Measurements from ENCODE around the gene LCP1. TPM values are rescaled to one million over a fixed set of nuclear protein-coding genes. Genes with fewer than 3 reads are reported as not detected.

The LCP1 gene
- polyA plus RNA-seq, 3 donors from 2014 or later: 1,594 to 2,414 (median 2,262) TPM

GRCh38 chr13:46127358-46128023 lies 54.5 kb downstream of the LCP1 start:
- Mint-ChIP-seq H3K4me1 (peaks cover 55 to 81% of the 10 kb centered on the region in 2 donors), H3K9me3 (no peaks in the 10 kb centered on the region), H3K27ac (peak overlapping the region; percentile 17 to 91 (median 68)), H3K36me3 (peaks cover 6 to 51% (median 50%) of the 10 kb centered on the region in 3 donors), H3K27me3 (ENCODE audit: low read depth in 3 of 3) (peaks cover 0 to 2% (median 0%) of the 10 kb centered on the region in 3 donors), H3K4me3 (no peak overlapping the region)
- DNase-seq: no peak

DNA sequence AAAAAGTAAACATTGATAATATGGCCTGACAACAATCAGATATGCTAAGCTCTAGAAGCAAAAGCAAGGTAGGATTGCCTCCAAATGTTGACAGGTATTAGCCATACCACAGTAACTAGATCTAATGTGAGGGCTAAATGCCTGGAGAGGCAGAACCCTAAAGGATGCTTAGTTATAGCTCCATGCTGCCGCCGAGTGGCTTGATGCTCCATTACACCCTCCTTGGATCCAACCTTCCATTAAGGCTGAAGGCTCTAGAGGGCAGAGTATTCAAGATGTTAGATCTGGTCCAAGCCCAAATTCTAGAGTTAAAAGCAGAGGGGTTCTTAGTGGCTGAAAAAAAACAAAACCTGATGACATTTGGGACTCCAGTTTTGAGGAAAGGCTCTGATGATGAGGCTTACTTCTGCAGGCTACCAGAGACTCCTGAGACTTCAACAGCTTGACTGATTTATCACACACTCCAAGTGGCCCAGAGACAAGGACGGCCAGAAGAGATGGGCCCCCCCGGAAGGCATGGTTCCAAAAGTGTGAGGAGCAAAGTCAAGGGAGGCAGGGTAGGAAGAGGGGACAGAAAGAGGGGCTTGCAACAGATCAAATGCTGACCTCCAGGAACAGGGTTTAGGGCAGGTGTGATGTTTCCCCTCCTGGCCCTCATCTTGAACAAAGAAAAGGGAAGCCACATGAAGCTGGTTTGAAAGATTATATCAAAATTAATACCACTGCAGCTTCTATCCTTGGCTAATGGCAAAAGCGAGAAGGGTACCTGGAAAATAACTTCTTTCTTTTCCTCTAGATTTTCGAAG lies 55.2 kb downstream of the LCP1 start:
- peaks cover 6 to 50% (median 44%) of the 10 kb centered on the region in 3 donors for H3K36me3 Mint-ChIP-seq
- H3K27me3 Mint-ChIP-seq (ENCODE audit: low read depth in 3 of 3): peaks cover 0 to 2% (median 2%) of the 10 kb centered on the region in 3 donors
- no peak overlapping the region for H3K4me3 Mint-ChIP-seq
- H3K9me3 Mint-ChIP-seq: no peaks in the 10 kb centered on the region
- DNase-seq: peak; percentile 30 to 43 (median 42)
- peaks cover 50 to 73% of the 10 kb centered on the region in 2 donors for H3K4me1 Mint-ChIP-seq
- peak overlapping the region; percentile 46 to 91 (median 83) for H3K27ac Mint-ChIP-seq

DNA sequence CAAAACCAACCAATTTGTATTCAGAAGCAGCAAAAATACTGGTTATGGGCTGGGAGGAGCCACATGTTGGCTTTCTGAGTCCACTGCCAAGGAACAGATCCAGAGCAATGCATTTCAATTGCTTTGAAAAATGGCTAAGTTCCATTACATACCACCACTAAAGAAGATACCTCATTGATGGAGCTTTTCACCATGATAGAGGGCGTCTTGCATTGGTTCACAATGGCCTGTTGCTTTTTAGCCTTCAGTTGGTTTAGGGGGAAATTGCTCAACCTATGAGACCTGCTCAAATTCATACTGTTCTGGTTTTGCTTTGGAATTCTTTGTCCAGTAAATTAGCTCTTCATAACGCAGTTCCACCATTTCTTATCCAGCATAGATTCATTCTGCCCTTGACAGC lies 55.9 kb downstream of the LCP1 start:
- Mint-ChIP-seq H3K27ac (peak overlapping the region; percentile 76 to 94 (median 88)), H3K9me3 (no peaks in the 10 kb centered on the region), H3K27me3 (ENCODE audit: low read depth in 3 of 3) (peaks cover 0 to 2% (median 2%) of the 10 kb centered on the region in 3 donors), H3K4me1 (peaks cover 44 to 66% of the 10 kb centered on the region in 2 donors), H3K4me3 (no peak overlapping the region), H3K36me3 (peaks cover 6 to 44% (median 37%) of the 10 kb centered on the region in 3 donors)
- DNase-seq: no peak

GRCh38 chr13:46124967-46125933 lies 56.7 kb downstream of the LCP1 start:
- peak overlapping the region; percentile 76 to 94 (median 88) for H3K27ac Mint-ChIP-seq
- no peak for DNase-seq

DNA sequence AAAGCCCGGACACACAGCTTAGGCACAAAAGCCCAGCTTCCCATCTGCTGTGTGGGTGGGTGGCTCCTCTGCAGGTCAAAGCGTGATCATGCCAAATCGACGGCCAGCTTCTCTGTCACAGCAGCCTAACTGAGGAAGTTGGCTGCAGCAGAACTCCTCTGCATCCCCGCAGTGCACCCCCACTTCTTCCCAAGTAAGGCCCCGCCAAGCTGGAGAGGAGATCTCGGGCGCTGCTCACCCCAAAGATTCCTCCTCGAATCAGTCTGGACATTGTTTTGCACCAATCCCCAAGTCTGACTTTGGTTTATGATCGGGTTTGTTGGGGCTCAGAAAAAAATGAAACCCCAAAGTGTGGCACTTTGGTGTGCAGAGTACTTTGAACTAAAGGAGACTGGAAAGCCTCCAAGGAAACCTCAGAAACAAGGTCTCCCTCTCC lies 57.4 kb downstream of the LCP1 start:
- DNase-seq: no peak
- Mint-ChIP-seq H3K27ac (peak overlapping the region; percentile 76 to 94 (median 88)), H3K36me3 (peaks cover 2 to 30% (median 25%) of the 10 kb centered on the region in 3 donors), H3K27me3 (ENCODE audit: low read depth in 3 of 3) (peaks cover 0 to 2% (median 2%) of the 10 kb centered on the region in 3 donors), H3K9me3 (no peaks in the 10 kb centered on the region), H3K4me1 (peaks cover 42 to 51% of the 10 kb centered on the region in 2 donors), H3K4me3 (peak overlapping the region in 3 of 5 donors; percentile 13 to 26 (median 14))

More at GRCh38 chr13:46124967-46125933, 56.7 kb downstream of the LCP1 start:
- peaks cover 0 to 2% (median 2%) of the 10 kb centered on the region in 3 donors for H3K27me3 Mint-ChIP-seq (ENCODE audit: low read depth in 3 of 3)
- peaks cover under 1 to 36% (median 32%) of the 10 kb centered on the region in 3 donors for H3K36me3 Mint-ChIP-seq
- peak overlapping the region in 4 of 5 donors; percentile 1 to 26 (median 14) for H3K4me3 Mint-ChIP-seq
- peaks cover 42 to 58% of the 10 kb centered on the region in 2 donors for H3K4me1 Mint-ChIP-seq
- H3K9me3 Mint-ChIP-seq: no peaks in the 10 kb centered on the region

GRCh38 chr13:46122304-46122703 lies 59.7 kb downstream of the LCP1 start:
- H3K4me3 Mint-ChIP-seq: no peak overlapping the region
- H3K36me3 Mint-ChIP-seq: peaks cover 3 to 15% (median 14%) of the 10 kb centered on the region in 3 donors
- H3K27ac Mint-ChIP-seq: no peak overlapping the region
- H3K27me3 Mint-ChIP-seq (ENCODE audit: low read depth in 3 of 3): peaks cover 0 to 4% (median 2%) of the 10 kb centered on the region in 3 donors
- DNase-seq: no peak
- no peaks in the 10 kb centered on the region for H3K9me3 Mint-ChIP-seq
- peaks cover 42 to 45% of the 10 kb centered on the region in 2 donors for H3K4me1 Mint-ChIP-seq

DNA sequence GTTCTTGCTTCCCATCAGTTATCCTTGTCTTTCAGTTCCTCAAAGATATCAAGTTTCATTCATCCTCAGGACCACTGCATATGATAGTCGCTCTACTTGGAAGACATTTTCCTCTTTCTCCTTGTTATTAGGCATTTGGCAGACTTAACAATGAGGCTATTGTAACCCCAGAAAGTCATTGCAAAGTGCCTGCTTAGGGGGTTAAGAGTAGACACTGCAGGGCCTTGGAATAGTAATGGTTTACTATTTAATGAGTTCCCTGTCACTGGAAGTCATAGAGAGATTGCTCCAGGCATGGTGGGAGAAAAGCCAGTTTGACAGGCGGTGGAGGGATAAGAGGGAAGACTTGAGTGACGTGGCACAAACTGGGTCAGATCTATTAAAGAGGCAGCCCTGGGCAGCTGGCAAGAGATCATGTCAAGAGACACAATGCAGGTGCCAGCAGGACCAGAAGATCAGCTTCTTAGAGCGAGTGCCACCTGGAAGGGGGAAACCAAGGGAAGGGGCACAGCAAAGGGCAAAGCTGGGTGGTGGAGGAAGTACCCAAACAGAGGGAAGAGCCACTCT lies 60.3 kb downstream of the LCP1 start:
- Mint-ChIP-seq H3K9me3 (no peaks in the 10 kb centered on the region), H3K27me3 (ENCODE audit: low read depth in 3 of 3) (peaks cover 0 to 5% (median 2%) of the 10 kb centered on the region in 3 donors), H3K27ac (peak overlapping the region in 3 of 6 donors; percentile 13 to 53 (median 35)), H3K36me3 (peaks cover 3 to 10% (median 10%) of the 10 kb centered on the region in 3 donors), H3K4me1 (peaks cover 40 to 41% of the 10 kb centered on the region in 2 donors), H3K4me3 (no peak overlapping the region)
- no peak for DNase-seq

GRCh38 chr13:46121033-46121432 lies 60.9 kb downstream of the LCP1 start:
- Mint-ChIP-seq H3K4me3 (no peak overlapping the region), H3K36me3 (peaks cover 3 to 5% (median 4%) of the 10 kb centered on the region in 3 donors), H3K27ac (no peak overlapping the region), H3K9me3 (no peaks in the 10 kb centered on the region), H3K27me3 (ENCODE audit: low read depth in 3 of 3) (peaks cover 0 to 5% (median 2%) of the 10 kb centered on the region in 3 donors), H3K4me1 (peaks cover 34 to 35% of the 10 kb centered on the region in 2 donors)
- DNase-seq: no peak

DNA sequence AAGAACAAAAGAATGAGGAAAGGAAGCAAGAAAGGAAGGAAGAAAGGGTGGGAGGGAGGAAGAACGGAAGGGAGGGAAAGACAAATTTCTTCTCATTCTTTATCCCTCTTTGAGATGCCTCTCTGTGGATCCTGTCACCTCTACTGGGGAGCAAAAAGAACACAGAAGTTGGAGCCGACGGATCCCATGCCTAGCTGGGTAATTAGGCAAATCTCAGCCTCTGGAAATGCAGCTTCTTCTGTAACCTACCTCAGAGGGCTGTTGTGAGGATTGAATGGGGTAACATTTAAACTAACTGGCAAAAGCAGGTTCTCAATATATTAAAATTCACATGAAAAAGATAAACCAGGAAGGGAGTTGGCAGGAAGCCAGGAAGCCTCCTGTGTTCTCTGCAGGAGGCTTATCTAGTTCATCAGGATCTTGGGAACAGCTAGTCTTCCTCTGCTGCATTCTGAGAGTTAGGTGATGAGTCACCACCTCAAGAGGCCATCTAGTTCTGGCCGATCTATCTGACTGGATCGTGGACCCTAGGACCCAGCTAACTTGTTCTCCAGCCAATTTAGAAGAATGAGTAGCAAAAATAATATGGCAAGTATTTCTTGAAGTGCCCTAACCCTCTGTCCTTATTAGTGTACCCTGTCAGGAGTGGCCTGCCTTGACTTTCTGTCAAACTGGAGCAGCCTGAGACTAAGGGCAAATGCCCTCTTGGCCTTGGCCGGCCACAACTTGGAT lies 61.9 kb downstream of the LCP1 start:
- Mint-ChIP-seq H3K27ac (no peak overlapping the region), H3K27me3 (ENCODE audit: low read depth in 3 of 3) (peaks cover 0 to 5% (median 2%) of the 10 kb centered on the region in 3 donors), H3K4me1 (peaks cover 24 to 26% of the 10 kb centered on the region in 2 donors), H3K9me3 (no peaks in the 10 kb centered on the region), H3K4me3 (no peak overlapping the region), H3K36me3 (peaks cover 0 to 3% (median 0%) of the 10 kb centered on the region in 3 donors)
- DNase-seq: no peak

DNA sequence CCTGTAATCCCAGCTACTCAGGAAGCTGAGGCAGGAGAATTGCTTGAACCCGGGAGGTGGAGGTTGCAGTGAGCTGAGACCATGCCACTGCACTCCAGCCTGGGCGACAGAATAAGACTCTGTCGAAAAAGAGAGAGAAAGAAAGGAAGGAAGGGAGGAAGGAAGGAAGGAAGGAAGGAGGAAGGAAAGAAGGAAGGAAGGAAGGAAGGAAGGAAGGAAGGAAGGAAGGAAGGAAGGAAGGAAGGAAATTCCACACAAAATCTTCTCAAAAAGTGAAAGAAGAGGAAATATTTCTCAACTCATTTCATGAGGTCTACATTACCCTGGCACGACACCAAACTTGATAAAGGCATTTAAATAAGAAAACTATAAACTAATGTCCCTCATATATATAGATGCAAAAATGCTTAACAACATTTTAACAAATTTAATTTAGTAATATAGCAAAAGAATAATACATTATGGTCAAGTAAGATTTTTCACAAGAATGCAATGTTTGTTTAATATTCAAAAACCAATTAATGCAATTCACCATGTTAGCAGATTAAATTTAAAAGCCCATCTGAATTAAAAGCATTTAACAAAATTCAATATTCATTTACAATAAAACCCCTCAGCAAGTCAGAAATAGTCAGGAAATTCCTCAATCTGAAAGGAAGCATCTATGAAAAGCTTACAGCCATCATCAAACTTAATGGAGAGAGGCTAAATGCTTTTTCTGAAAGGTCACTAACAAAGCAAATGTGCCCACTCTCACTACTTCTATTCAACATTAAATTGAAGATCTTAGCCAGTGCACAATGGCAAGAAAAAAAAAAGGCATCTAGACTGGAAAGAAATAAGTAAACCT lies 65.1 kb downstream of the LCP1 start:
- Mint-ChIP-seq H3K4me1 (peaks cover 0 to 2% of the 10 kb centered on the region in 2 donors), H3K9me3 (no peaks in the 10 kb centered on the region), H3K36me3 (peaks cover 0 to 3% (median 0%) of the 10 kb centered on the region in 3 donors), H3K27me3 (ENCODE audit: low read depth in 3 of 3) (peaks cover 0 to 9% (median 2%) of the 10 kb centered on the region in 3 donors), H3K4me3 (no peak overlapping the region), H3K27ac (no peak overlapping the region)
- DNase-seq: no peak

- DNase-seq: no peak
- H3K4me1 Mint-ChIP-seq: no peaks in the 10 kb centered on the region
- no peaks in the 10 kb centered on the region for H3K9me3 Mint-ChIP-seq
- peaks cover 0 to 2% (median 0%) of the 10 kb centered on the region in 3 donors for H3K36me3 Mint-ChIP-seq
- peaks cover 0 to 16% (median 2%) of the 10 kb centered on the region in 3 donors for H3K27me3 Mint-ChIP-seq (ENCODE audit: low read depth in 3 of 3)
- no peak overlapping the region for H3K4me3 Mint-ChIP-seq
- no peak overlapping the region for H3K27ac Mint-ChIP-seq
Observed at GRCh38 chr13:46114613-46115012, 67.4 kb downstream of the LCP1 start.
